GM18951 (cell line): ENCODE results near the gene MRPS34.
"Not testable (repeated sequence)": the region's sequence is repeated elsewhere in the genome, so short reads cannot be mapped to it uniquely, and the experiment has no call there.

Source experiments
- POLR2A ChIP-seq: IDR thresholded peaks from 4 replicates; pipeline ENCODE4 v1.6.1; 2011; ENCODE audit warnings: mild to moderate bottlenecking; ENCODE audit not compliant: insufficient read length, insufficient read depth; ENCODE audit errors: extremely low read depth
- in situ Hi-C: fragments of 300-500 bp; cut with MboI; formaldehyde crosslinking; loops from one replicate; pipeline ENCODE4 v1.12.0; 2022; ENCODE audit warnings: low sequenced_read_pairs, mixed read lengths, inconsistent platforms; ENCODE audit not compliant: unreplicated experiment

Gene MRPS34

GRCh38 chr16:1743376-1744337 lies 29.3 kb downstream of the MRPS34 start:
- in situ Hi-C loops: no loop called here
- TF ChIP-seq POLR2A: no peak

DNA sequence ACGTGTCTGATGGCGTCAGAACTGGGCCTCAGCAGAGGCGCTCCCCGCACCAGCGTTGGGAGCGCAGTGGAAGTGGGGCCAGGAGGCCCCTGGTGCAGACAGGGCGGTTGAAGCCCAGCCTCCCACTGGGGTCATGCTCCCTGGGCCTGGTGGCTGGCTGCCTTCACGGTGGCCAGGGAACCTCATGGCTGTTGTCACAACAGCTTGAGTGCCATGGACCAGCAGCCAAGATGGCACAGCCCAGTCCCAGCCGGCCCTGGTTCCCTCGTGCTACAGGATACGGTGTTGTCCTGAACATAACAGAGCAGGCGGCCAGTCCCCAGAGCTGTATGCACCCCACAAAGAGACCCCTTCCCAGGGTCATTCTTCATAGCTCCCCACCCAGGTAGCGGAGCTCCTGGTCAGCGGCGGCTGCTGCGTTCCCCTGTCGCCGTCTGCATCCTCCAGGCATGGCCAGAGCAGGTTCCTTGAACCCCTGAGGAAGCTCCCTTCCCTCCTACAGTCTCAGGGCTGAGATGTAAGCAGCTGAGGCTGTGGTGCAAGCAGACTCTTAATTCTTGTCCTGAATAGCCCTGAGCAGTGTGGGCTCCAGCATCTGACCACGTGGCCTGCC lies 31.3 kb downstream of the MRPS34 start:
- in situ Hi-C loops: no loop called here
- no peak for TF ChIP-seq POLR2A

GRCh38 chr16:1740781-1741490 lies 32.0 kb downstream of the MRPS34 start:
- TF ChIP-seq POLR2A: no peak
- in situ Hi-C loops: no loop called here

GRCh38 chr16:1740234-1740633 lies 32.7 kb downstream of the MRPS34 start:
- in situ Hi-C loops: no loop called here
- TF ChIP-seq POLR2A: no peak

- no peak for TF ChIP-seq POLR2A
- in situ Hi-C loops: no loop called here
These were observed 38.1 kb downstream of the MRPS34 start for GRCh38 chr16:1734816-1735215.

GRCh38 chr16:1734123-1734522 lies 38.8 kb downstream of the MRPS34 start:
- in situ Hi-C loops: no loop called here
- no peak for TF ChIP-seq POLR2A

DNA sequence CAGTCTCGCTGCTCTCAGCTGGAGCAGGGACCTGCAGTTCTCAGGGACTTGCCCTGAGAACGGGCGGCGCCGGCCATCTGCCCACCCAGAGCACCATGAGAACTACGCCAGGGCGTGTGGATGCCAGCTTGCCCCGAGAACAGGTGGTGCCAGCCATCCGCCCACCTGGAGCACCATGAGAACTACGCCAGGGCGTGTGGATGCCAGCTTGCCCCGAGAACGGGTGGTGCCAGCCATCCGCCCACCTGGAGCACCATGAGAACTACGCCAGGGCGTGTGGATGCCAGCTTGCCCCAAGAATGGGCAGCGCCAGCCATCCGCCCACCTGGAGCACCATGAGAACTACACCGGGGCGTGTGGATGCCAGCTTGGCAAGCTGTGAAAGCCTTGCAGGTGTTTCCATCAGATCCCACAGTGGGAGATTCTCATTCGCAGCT lies 40.4 kb downstream of the MRPS34 start:
- in situ Hi-C loops: not testable (repeated sequence)

DNA sequence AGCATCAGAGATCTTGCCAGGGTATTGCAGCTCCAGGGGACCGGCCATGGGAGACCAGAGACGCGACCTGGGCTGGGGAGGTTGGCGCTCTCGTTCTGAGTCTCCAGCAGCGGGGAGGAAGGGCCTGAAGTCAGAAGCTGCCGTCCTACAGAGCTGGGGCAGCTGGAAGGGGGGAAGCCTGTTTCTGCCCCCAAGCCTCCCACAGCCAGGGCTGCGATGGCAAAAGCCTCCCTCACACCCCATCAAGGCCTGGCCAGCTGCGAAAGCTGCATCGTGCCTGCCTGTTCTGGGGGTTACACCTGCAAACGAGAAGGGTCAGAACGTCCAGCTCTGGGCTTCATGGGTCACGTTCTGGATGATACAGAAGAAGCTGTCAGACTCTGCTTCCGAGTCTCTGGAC lies 40.9 kb downstream of the MRPS34 start:
- no peak for TF ChIP-seq POLR2A
- in situ Hi-C loops: no loop called here

DNA sequence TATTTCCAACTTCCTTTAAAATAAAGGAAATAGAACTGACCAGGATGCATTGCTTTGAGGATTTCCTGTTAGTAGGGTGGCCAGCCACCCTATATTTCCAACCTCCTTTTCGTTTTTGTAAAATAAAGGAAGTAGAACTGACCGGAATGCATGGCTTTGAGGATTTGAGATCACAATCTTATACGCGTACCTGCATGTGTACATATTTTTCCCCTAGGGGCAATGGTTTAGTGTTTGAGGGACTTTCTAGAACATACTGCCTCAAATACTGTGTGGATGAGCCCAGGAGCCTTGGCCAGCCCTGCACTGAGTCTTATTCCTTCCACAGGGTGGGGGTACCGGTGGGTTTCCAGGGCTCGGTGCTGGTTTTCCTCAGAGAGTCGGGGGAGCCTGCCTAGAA lies 41.3 kb downstream of the MRPS34 start:
- in situ Hi-C loops: no loop called here
- no peak for TF ChIP-seq POLR2A

DNA sequence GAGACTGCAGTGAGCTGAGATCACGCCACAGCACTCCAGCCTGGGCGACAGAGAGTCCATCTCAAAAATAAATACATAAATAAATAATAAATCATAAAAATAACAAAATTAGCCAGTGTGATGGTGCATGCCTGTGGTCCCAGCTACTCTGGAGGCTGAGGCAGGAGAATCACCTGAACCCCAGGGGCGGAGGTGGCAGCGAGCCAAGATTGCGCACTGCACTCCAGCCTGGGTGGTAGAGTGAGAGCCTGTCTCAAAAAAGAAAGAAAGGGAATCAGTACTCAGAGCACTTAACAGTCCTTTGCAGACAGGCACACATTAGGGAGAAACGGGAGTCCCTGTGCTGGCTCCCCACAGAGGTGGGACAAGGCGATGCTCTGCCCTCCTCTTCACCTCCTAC lies 41.9 kb downstream of the MRPS34 start:
- TF ChIP-seq POLR2A: no peak
- in situ Hi-C loops: no loop called here

- TF ChIP-seq POLR2A: no peak
- in situ Hi-C loops: no loop called here
These were observed 43.5 kb downstream of the MRPS34 start for GRCh38 chr16:1729445-1729844.

DNA sequence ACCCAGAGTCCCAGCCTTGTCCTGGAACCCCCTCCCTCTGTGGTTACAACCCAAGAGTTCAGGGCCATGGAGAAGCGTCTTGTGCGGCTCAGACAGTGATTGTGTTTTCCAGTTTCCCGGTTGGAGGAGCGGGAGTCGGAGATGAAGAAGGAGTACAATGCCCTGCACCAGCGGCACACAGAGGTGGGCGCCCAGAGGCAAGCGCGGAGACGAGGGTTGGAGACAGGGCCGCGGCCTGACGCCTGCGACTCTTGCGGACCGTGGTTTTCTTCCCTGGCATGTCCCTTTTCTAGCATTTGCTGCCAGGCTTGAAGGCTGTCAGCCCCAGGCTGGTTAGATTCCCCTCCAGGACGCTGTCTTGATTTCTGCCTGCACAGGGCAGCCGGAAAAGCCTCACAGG lies 43.9 kb downstream of the MRPS34 start:
- in situ Hi-C loops: no loop called here
- no peak for TF ChIP-seq POLR2A
